GM19468 (cell line): ENCODE results near the gene VPREB1.
"Not testable (repeated sequence)": the region's sequence is repeated elsewhere in the genome, so short reads cannot be mapped to it uniquely, and the experiment has no call there.

Experiments
- ATAC-seq: cut with Tn5 transposase; IDR thresholded peaks from one replicate; pipeline ENCODE4 v1.9.1; 2021; ENCODE audit warnings: mild to moderate bottlenecking, moderate library complexity, moderate number of reproducible peaks; ENCODE audit not compliant: unreplicated experiment; ENCODE audit errors: extremely low read depth

Gene VPREB1

GRCh38 chr22:22244316-22245250 lies at the start of gene VPREB1:
Gene VPREB1 (plus strand): TSS chr22:22244786. CDS start chr22:22244814, 28 bp downstream.
- ATAC-seq: no peak

GRCh38 chr22:22194931-22195264 lies 49.7 kb upstream of the VPREB1 start:
- ATAC-seq: no peak

- no peak for ATAC-seq
These were observed 49.1 kb upstream of the VPREB1 start for GRCh38 chr22:22195265-22196017.

- ATAC-seq: peak; percentile 49
These were observed 48.5 kb upstream of the VPREB1 start for GRCh38 chr22:22196018-22196533.

- no peak for ATAC-seq
These were observed 47.6 kb upstream of the VPREB1 start for GRCh38 chr22:22196833-22197477.

GRCh38 chr22:22197993-22198402 lies 46.6 kb upstream of the VPREB1 start:
- ATAC-seq: no peak

GRCh38 chr22:22198751-22199150 lies 45.8 kb upstream of the VPREB1 start:
- ATAC-seq: no peak

- ATAC-seq: no peak
These were observed 45.0 kb upstream of the VPREB1 start for GRCh38 chr22:22199634-22200033.

- no peak for ATAC-seq
These were observed 43.9 kb upstream of the VPREB1 start for GRCh38 chr22:22200569-22201184.

GRCh38 chr22:22201185-22201929 lies 43.2 kb upstream of the VPREB1 start:
- ATAC-seq: no peak

GRCh38 chr22:22201930-22202343 lies 42.6 kb upstream of the VPREB1 start:
- no peak for ATAC-seq

- no peak for ATAC-seq
These were observed 41.3 kb upstream of the VPREB1 start for GRCh38 chr22:22203048-22203971.

- peak; percentile 33 for ATAC-seq
These were observed 36.6 kb upstream of the VPREB1 start for GRCh38 chr22:22207845-22208564.

GRCh38 chr22:22208652-22209051 lies 35.9 kb upstream of the VPREB1 start:
- ATAC-seq: no peak

GRCh38 chr22:22209080-22209640 lies 35.4 kb upstream of the VPREB1 start:
- not testable (repeated sequence) for ATAC-seq

GRCh38 chr22:22210375-22210774 lies 34.2 kb upstream of the VPREB1 start:
- ATAC-seq: no peak
